Fibroblast of villous mesenchyme (primary cell): ENCODE results near the gene PLEKHO2. TPM values are rescaled to one million over a fixed set of nuclear protein-coding genes. Genes with fewer than 3 reads are reported as not detected.
A peak's percentile ranks its signal among the peaks of the same experiment; 100 is the strongest.

Experiments used
- DNase-seq: peaks from one replicate; pipeline ENCODE4 v3.0.0-alpha.2; 2010; ENCODE audit warnings: low read depth
- H3K4me3 ChIP-seq: 2 replicates; pipeline ENCODE4 v1.5.1; 2011; ENCODE audit warnings: low read depth, mild to moderate bottlenecking, low read length
- total RNA-seq: library from RNA; depleted of rRNA; stranded (reverse); fragments of >200 nt; gene quantifications from 2 replicates; pipeline ENCODE4 v1.2.3, GENCODE V29; 2012
- TF ChIP-seq, protein P1 (sequence below): IDR thresholded peaks from 2 replicates; pipeline ENCODE4 v1.5.1; 2012; ENCODE audit warnings: low read depth, mild to moderate bottlenecking, low read length; ENCODE audit not compliant: insufficient read depth

The PLEKHO2 gene
- total RNA-seq, 1 donor: 48.8 TPM

GRCh38 chr15:64878705-64879104 is 37.0 kb downstream of the PLEKHO2 start:
- TF ChIP-seq, protein P1, sequence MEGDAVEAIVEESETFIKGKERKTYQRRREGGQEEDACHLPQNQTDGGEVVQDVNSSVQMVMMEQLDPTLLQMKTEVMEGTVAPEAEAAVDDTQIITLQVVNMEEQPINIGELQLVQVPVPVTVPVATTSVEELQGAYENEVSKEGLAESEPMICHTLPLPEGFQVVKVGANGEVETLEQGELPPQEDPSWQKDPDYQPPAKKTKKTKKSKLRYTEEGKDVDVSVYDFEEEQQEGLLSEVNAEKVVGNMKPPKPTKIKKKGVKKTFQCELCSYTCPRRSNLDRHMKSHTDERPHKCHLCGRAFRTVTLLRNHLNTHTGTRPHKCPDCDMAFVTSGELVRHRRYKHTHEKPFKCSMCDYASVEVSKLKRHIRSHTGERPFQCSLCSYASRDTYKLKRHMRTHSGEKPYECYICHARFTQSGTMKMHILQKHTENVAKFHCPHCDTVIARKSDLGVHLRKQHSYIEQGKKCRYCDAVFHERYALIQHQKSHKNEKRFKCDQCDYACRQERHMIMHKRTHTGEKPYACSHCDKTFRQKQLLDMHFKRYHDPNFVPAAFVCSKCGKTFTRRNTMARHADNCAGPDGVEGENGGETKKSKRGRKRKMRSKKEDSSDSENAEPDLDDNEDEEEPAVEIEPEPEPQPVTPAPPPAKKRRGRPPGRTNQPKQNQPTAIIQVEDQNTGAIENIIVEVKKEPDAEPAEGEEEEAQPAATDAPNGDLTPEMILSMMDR: no peak
- H3K4me3 ChIP-seq: no peak overlapping the region
- DNase-seq: no peak

- TF ChIP-seq, protein P1: no peak
- no peak overlapping the region for H3K4me3 ChIP-seq
- DNase-seq: peak; percentile 33
These were observed 41.4 kb downstream of the PLEKHO2 start for GRCh38 chr15:64883100-64883581.

DNA sequence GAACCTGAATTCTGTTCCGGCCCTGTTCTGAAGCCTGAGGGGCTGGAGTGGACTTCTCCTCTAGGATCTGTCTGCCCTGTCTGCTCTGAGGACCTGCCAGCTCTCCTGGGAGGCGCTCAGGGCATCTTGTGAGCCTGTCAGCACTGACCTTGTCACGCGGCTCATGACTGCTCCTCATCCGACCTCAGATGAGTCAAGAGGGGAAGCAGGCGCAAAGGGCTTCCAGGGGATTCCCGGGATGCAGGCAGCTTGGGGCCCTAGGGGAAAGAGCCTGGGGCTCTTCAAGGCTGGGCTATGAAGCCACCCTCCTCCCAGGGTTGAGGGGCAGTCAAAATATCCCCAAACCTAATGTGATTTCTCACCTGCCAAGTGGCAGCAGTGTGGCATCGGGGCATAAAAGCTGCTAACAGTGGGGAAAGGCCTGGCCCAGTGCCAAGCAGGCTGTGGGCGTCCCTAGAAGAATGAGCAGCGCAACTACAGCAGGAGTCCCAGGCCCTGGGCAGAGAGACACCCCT is 42.3 kb downstream of the PLEKHO2 start:
- peak; percentile 92 for DNase-seq
- TF ChIP-seq, protein P1: no peak
- no peak overlapping the region for H3K4me3 ChIP-seq

DNA sequence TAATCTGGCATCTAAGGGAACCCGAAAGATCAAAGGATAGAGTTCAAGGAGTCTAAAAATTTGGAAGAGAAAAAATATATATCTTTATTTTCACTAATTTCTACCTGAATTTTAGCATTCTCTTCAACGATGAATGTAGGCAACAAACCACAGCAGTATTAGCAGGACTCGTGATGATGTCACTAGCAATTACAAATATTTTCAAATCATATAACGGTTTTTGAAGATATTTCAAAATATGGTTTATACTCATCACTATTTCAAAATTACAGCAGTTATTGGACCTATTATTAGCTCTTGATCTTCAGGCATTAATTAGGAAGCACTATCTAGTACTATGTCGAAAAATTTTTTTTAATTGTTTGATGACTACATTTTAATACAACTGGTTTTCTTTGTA is 43.0 kb downstream of the PLEKHO2 start:
- no peak for DNase-seq
- TF ChIP-seq, protein P1: no peak
- no peak overlapping the region for H3K4me3 ChIP-seq

- no peak for DNase-seq
- TF ChIP-seq, protein P1: no peak
- no peak overlapping the region for H3K4me3 ChIP-seq
These were observed 46.6 kb downstream of the PLEKHO2 start for GRCh38 chr15:64888336-64888735.

- DNase-seq: no peak
- TF ChIP-seq, protein P1: no peak
- H3K4me3 ChIP-seq: no peak overlapping the region
These were observed 49.8 kb downstream of the PLEKHO2 start for GRCh38 chr15:64891561-64891960.

DNA sequence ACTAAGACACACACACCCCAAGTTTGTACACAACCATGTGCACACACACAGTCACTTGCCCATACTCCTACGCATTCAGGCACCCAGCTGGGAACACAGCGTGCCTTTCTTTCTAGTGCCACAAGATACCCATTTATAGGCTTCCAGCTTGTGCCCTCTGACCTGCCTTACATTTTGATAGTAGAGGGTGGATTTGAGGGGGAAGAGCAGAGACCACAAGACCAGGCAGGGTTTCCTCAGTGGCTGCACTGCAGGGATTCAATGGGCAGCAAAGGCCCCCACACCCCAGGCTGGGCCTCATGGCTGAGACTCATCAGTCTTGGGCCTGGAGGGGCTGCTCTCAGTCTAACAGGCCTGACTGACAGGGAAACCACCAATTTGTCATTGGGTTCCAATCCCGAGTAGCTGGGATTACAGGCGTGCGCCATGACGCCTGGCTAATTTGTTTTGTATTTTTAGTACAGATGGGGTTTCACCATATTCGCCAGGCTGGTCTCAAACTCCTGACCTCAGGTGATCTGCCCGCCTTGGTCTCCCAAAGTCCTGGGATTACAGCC is 51.2 kb downstream of the PLEKHO2 start:
- no peak for DNase-seq
- TF ChIP-seq, protein P1: no peak
- no peak overlapping the region for H3K4me3 ChIP-seq
